GM10248 (cell line): ENCODE data around the gene PIGM.
A peak's percentile ranks its signal among the peaks of the same experiment; 100 is the strongest.

Experiments used
- CTCF ChIA-PET: fragments of 300-600 bp; sonication (Branson Sonifier 250); formaldehyde crosslinking; extraction: SDS; loops from one replicate; lab custom pipeline; 2021; ENCODE audit warnings: antibody characterized with exemption; lab: Yijun Ruan, JAX
- POLR2A ChIA-PET: fragments of 350-650 bp; sonication (Branson Sonifier 250); formaldehyde crosslinking; extraction: SDS; loops from one replicate; lab custom pipeline; 2020; ENCODE audit warnings: antibody characterized with exemption; lab: Yijun Ruan, JAX
- DNase-seq: peaks from one replicate; pipeline ENCODE4 v3.0.0; 2012; ENCODE audit errors: extremely low spot score
- TF ChIP-seq, protein P1 (sequence below): IDR thresholded peaks from 2 replicates; pipeline ENCODE4 v1.5.1; 2012; ENCODE audit warnings: mild to moderate bottlenecking, low read depth; ENCODE audit errors: extremely low read depth, missing control alignments, control extremely low read depth

PIGM gene

DNA sequence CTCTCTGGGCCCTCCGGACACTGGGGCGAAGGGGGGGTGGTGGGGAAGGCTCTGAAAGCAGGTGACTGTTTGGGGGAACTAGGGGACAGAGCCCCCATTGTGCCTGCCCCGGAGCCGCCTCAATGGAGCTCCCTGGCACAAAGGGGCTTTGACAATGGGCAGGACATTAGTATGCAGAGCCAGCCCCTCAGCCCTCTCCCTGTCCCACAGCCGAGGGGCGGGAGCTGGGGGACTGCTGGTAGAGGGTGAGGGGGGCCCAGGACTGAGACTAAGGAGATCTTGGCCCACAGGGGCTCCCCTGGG lies 30.4 kb upstream of the PIGM start:
- CTCF ChIA-PET: interaction anchor here (1.2 to 45.2 kb wide), 3 partner anchors 16 to 229 kb away, joined by 3 to 983 read pairs (median 29); partner anchors contain the start of genes IGSF8, KCNJ10 and KCNJ9
- DNase-seq: no peak
- TF ChIP-seq, protein P1, sequence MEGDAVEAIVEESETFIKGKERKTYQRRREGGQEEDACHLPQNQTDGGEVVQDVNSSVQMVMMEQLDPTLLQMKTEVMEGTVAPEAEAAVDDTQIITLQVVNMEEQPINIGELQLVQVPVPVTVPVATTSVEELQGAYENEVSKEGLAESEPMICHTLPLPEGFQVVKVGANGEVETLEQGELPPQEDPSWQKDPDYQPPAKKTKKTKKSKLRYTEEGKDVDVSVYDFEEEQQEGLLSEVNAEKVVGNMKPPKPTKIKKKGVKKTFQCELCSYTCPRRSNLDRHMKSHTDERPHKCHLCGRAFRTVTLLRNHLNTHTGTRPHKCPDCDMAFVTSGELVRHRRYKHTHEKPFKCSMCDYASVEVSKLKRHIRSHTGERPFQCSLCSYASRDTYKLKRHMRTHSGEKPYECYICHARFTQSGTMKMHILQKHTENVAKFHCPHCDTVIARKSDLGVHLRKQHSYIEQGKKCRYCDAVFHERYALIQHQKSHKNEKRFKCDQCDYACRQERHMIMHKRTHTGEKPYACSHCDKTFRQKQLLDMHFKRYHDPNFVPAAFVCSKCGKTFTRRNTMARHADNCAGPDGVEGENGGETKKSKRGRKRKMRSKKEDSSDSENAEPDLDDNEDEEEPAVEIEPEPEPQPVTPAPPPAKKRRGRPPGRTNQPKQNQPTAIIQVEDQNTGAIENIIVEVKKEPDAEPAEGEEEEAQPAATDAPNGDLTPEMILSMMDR: no peak
- POLR2A ChIA-PET: no interaction called here

DNA sequence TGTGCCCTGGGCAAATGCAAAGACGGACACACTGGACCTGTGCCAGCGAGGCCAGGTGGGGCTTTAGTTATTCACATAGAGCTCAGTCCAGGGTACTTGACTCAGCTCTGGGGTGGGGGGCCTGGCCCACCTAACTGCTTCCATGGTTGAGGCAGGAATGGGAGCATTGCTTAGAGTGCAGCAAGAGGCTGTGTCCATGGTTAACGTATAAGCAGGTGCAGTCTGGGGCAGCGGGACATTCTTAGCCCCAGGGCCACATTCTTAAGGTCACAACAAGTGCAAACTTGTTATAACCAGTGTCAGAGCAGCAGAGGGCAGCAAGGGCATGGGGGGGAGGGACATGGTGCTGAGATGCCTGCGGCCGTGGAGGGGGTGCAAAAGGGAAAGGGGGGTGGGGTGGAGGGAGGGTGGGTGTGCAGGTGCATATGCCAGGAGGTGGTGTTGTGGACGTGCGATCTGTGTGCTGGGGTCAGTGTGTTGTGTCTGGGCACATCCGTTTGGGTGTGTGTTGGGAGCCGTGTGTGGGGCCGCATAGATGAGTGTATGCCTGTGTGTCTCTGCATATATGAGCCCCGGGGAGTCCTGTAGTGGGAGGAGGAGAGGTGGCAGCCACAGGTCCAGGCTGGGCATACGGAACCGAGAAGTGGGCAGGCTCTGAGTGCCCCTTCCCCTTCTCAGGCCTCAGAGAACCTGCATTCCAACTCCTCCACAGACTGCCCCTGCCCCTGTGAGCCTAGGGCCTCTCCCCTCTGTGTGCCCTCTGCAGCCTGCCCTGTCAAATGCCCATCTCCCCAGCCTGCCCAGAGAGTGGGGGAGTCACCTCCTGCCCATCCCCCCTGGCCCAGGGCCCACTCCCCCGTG lies 29.8 kb upstream of the PIGM start:
- CTCF ChIA-PET: interaction anchor here (1.4 to 45.2 kb wide), 4 partner anchors 11 to 26 kb away, joined by 3 to 983 read pairs (median 18); partner anchors contain the start of genes IGSF8, KCNJ10 and KCNJ9
- POLR2A ChIA-PET: no interaction called here
- no peak for DNase-seq
- TF ChIP-seq, protein P1: peak; percentile 18

DNA sequence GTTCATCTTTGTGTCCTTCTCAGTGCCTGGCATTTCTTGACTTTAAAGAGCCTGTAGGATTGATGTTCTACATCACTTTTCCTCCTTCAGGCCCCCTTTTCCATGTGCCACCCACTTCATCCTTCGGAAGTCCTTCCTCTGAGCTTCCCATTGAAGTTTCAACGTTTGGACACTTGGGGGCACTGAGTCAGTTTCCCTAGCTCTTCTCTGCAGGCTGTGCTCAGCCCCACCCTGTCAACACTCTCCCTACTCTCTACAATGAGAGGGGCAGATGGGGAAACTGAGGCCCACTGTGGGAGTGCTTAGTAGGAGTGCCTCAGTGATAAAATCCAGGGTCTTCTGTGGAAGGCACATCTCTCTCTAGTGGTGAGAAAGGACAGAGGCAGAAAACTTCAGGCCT lies 26.3 kb upstream of the PIGM start:
- DNase-seq: no peak
- CTCF ChIA-PET: interaction anchor here (1.0 to 45.2 kb wide), 6 partner anchors 9 to 319 kb away, joined by 3 to 983 read pairs (median 4); partner anchors contain the start of genes IGSF8, KCNJ10 and KCNJ9
- POLR2A ChIA-PET: interaction anchor here (0.5 kb wide), 1 partner anchor 1984 kb away, joined by 4 read pairs; no protein-coding TSS in a partner anchor
- TF ChIP-seq, protein P1: peak; percentile 18

DNA sequence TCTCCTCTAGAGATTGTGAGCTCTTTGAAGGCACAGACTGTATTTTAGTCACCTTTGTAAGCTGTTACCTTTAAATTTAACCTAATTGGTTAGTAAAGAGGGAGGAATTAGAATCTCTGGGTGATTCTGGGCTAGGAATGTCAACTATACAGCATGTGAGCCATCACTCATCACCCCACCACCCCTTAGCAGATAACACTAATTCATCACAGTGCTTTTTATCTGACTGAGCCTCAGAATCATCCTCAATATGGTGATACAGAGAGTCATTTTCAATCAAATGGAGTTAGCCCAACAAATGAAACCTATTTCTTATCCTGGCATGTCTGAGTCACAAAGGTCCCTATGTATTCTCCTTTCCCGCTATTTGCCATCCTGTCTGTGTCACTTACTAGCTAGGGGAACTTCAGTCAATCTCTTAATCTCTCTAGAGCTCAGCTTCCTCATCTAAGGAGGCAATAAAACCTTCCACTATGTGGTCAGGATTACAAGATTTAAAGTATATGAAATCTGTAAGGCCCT lies 24.9 kb upstream of the PIGM start:
- TF ChIP-seq, protein P1: no peak
- ChIA-PET POLR2A (no interaction called here), CTCF (interaction anchor here (6.3 to 45.2 kb wide), 2 partner anchors 11 to 28 kb away, joined by 50 to 983 read pairs; partner anchors contain the start of genes IGSF8, KCNJ10 and KCNJ9)
- no peak for DNase-seq

DNA sequence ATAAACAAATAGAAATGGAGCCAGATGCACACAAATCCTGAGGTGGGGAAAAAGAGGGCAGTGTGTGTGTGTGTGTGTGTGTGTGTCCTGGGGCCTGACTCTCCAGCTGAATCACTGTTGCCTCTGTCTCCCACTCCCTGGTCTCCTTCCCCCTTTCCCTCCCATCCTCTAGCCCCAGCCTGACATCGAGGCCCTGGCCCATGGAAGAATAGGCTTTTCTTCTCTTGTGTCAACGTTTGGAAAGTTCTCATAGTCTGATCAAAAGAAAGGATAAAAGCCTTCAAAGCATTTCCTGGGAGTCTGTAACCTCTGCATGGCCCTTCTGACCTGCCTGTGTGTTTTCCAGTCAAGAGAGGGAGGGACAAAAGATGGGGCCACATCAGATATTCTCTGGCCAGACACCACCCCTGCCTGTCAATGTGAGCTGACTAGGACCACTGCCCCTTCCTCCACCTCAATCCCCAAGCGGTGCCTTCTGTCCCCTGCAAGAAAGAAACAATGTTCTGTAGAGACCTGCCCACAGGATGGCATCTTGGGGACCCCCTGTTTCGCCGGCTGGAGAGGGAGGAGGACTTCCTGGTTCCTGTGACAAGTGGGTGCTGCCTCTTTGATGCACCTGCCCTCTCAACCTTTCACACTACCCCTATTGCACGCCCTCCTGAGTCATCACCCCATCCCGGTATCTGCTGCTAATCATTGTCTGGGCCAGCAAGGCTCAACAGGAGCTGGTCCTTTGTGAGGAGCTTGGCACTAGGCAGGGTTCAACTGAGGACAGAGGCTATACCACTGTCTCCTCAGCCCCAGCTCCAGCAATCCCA lies 22.0 kb upstream of the PIGM start:
- CTCF ChIA-PET: interaction anchor here (1.4 to 45.2 kb wide), 3 partner anchors 8 to 31 kb away, joined by 5 to 983 read pairs (median 50); partner anchors contain the start of genes IGSF8, KCNJ10 and KCNJ9
- DNase-seq: no peak
- POLR2A ChIA-PET: no interaction called here

DNA sequence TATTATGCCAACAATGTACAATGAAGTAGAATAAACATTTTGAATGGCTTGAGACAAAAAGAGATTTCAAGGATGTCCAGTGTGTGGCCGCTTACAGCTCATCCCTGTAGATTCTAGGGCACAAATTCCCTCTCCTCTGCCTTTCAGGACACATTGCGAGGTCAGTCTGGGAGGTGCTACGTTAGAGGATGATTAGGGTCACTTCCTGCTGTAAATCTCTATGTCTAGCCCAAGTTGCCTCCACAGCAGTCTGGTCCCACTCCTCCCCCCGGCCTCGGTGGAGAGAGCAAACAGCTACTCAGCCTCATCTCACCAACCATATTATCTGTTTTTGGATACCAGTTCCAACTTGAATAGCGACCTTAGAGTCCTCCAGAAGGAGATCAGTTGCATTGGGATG lies 21.1 kb upstream of the PIGM start:
- ChIA-PET POLR2A (no interaction called here), CTCF (interaction anchor here (0.9 to 45.2 kb wide), 3 partner anchors 10 to 45 kb away, joined by 3 to 983 read pairs (median 4); partner anchors contain the start of genes IGSF8, KCNJ10 and KCNJ9)

More for the DNA sequence above, 22.0 kb upstream of the PIGM start:
- TF ChIP-seq, protein P1: no peak

More for the DNA sequence above, 21.1 kb upstream of the PIGM start:
- TF ChIP-seq, protein P1: no peak
- DNase-seq: no peak
